Peyer's patch (tissue), 4 donors: Measurements from ENCODE around the gene CDH12. TPM values are rescaled to one million over a fixed set of nuclear protein-coding genes. Genes with fewer than 3 reads are reported as not detected.

Experiments
- DNase-seq, 3 donors: peaks; one replicate each; pipeline ENCODE4 v3.0.0-alpha.2; 2017 to 2019
- H3K27ac ChIP-seq, 4 donors: fragments of 200-600 bp; sonication (generic); one replicate each; pipeline ENCODE4 v1.5.1; 2016 to 2019
- H3K27me3 ChIP-seq, 2 donors: fragments of 200-600 bp; sonication (generic); one replicate each; pipeline ENCODE4 v1.5.1; 2019
- H3K36me3 ChIP-seq, 3 donors: fragments of 200-600 bp; sonication (generic); one replicate each; pipeline ENCODE4 v1.5.1; 2016 to 2019
- H3K4me1 ChIP-seq, 4 donors: fragments of 200-600 bp; sonication (generic); one replicate each; pipeline ENCODE4 v1.5.1; 2016 to 2019
- H3K4me3 ChIP-seq, 4 donors: fragments of 200-600 bp; sonication (generic); 1 replicate in 3 of 4; 2 replicates in 1 of 4; pipeline ENCODE4 v1.5.1; 2016 to 2019; ENCODE audit warnings: mild to moderate bottlenecking in 1 of 4
- H3K9me3 ChIP-seq, 4 donors: fragments of 200-600 bp; sonication (generic); one replicate each; pipeline ENCODE4 v1.5.1; 2016 to 2019; ENCODE audit warnings: mild to moderate bottlenecking in 1 of 4
- CTCF ChIP-seq, 6 experiments: fragments of 450-650 bp in 4 of 6; fragments of 200-600 bp in 2 of 6; sonication (generic) in 1 of 6; IDR thresholded peaks; one replicate each; pipeline ENCODE4 v1.5.1; 2017 to 2019; ENCODE audit warnings: antibody characterized with exemption in 6 of 6, mild to moderate bottlenecking in 3 of 6, moderate library complexity in 1 of 6
- POLR2A ChIP-seq, 2 donors: fragments of 450-650 bp; IDR thresholded peaks; one replicate each; pipeline ENCODE4 v1.5.1; 2017; ENCODE audit warnings: antibody characterized with exemption in 2 of 2, mild to moderate bottlenecking in 2 of 2, moderate library complexity in 2 of 2
- total RNA-seq, 4 donors: library from RNA; depleted of rRNA; stranded (reverse); fragments of >200 nt; gene quantifications; one replicate each; pipeline ENCODE4 v1.1.0, GENCODE V29; 2016

CDH12 gene
- total RNA-seq, 4 donors from 2014 or later: not detected

GRCh38 chr5:21791304-21791703 lies 1061.8 kb downstream of the CDH12 start:
- Histone ChIP-seq H3K27me3 (no peaks in the 10 kb centered on the region), H3K4me3 (no peak overlapping the region), H3K27ac (no peak overlapping the region), H3K36me3 (no peaks in the 10 kb centered on the region), H3K9me3 (no peaks in the 10 kb centered on the region), H3K4me1 (no peaks in the 10 kb centered on the region)
- DNase-seq: no peak
- no peak for TF ChIP-seq CTCF (IDR thresholded peaks at IDR 0.05)
- no peak for TF ChIP-seq POLR2A (IDR thresholded peaks at IDR 0.05)

- H3K9me3 ChIP-seq: no peaks in the 10 kb centered on the region
- no peak for DNase-seq
- H3K36me3 ChIP-seq: no peaks in the 10 kb centered on the region
- no peaks in the 10 kb centered on the region for H3K4me1 ChIP-seq
- no peak for TF ChIP-seq CTCF (IDR thresholded peaks at IDR 0.05)
- no peak for TF ChIP-seq POLR2A (IDR thresholded peaks at IDR 0.05)
- no peak overlapping the region for H3K27ac ChIP-seq
- no peak overlapping the region for H3K4me3 ChIP-seq
- H3K27me3 ChIP-seq: no peaks in the 10 kb centered on the region
Observed at GRCh38 chr5:21784487-21784886, 1068.7 kb downstream of the CDH12 start.

- H3K27ac ChIP-seq: no peak overlapping the region
Observed at GRCh38 chr5:21783074-21783679, 1070.0 kb downstream of the CDH12 start.

GRCh38 chr5:21776466-21776865 lies 1076.7 kb downstream of the CDH12 start:
- no peaks in the 10 kb centered on the region for H3K9me3 ChIP-seq
- TF ChIP-seq POLR2A (IDR thresholded peaks at IDR 0.05) (no peak), CTCF (IDR thresholded peaks at IDR 0.05) (no peak)
- H3K4me3 ChIP-seq: no peak overlapping the region
- no peak overlapping the region for H3K27ac ChIP-seq
- H3K4me1 ChIP-seq: no peaks in the 10 kb centered on the region
- no peaks in the 10 kb centered on the region for H3K36me3 ChIP-seq
- H3K27me3 ChIP-seq: no peaks in the 10 kb centered on the region
- no peak for DNase-seq

More at GRCh38 chr5:21783074-21783679, 1070.0 kb downstream of the CDH12 start:
- H3K36me3 ChIP-seq: no peaks in the 10 kb centered on the region
- no peak for DNase-seq
- H3K4me3 ChIP-seq: no peak overlapping the region
- H3K9me3 ChIP-seq: no peaks in the 10 kb centered on the region
- no peaks in the 10 kb centered on the region for H3K27me3 ChIP-seq
- TF ChIP-seq POLR2A (IDR thresholded peaks at IDR 0.05) (no peak), CTCF (IDR thresholded peaks at IDR 0.05) (no peak)
- no peaks in the 10 kb centered on the region for H3K4me1 ChIP-seq

GRCh38 chr5:21774801-21775200 lies 1078.3 kb downstream of the CDH12 start:
- TF ChIP-seq CTCF (IDR thresholded peaks at IDR 0.05): no peak
- DNase-seq: no peak
- no peaks in the 10 kb centered on the region for H3K4me1 ChIP-seq
- no peaks in the 10 kb centered on the region for H3K9me3 ChIP-seq
- H3K27ac ChIP-seq: no peak overlapping the region
- H3K27me3 ChIP-seq: no peaks in the 10 kb centered on the region
- no peaks in the 10 kb centered on the region for H3K36me3 ChIP-seq
- no peak overlapping the region for H3K4me3 ChIP-seq

GRCh38 chr5:21774281-21774680 lies 1078.9 kb downstream of the CDH12 start:
- DNase-seq: no peak
- H3K4me3 ChIP-seq: no peak overlapping the region
- no peaks in the 10 kb centered on the region for H3K36me3 ChIP-seq
- TF ChIP-seq POLR2A (IDR thresholded peaks at IDR 0.05) (no peak), CTCF (IDR thresholded peaks at IDR 0.05) (no peak)
- H3K4me1 ChIP-seq: no peaks in the 10 kb centered on the region
- no peaks in the 10 kb centered on the region for H3K27me3 ChIP-seq
- no peak overlapping the region for H3K27ac ChIP-seq
- H3K9me3 ChIP-seq: no peaks in the 10 kb centered on the region
